ENCODE measurements around the gene MRPL24. TPM values are rescaled to one million over a fixed set of nuclear protein-coding genes. Genes with fewer than 3 reads are reported as not detected.

The MRPL24 gene
- total and polyA plus RNA-seq, 2 of the 8 experiments (the other 6 are each of a cell fraction or from before 2014, with no cell fraction given): 29.7 to 35.2 TPM

- no peak overlapping the region for H3K14ac ChIP-seq (ENCODE audit: insufficient read length)
- H3K79me1 ChIP-seq (ENCODE audit: low read depth, low read length): peaks cover 2% of the 10 kb centered on the region; the same call in 1 of the 2 replicates
- H3K4me1 ChIP-seq (replicated peaks in 1 of 4; ENCODE audit: control insufficient read depth in 3 of 4, insufficient read depth in 4 of 4, low read length in 3 of 4): peaks cover 2 to 18% (median 14%) of the 10 kb centered on the region in 4 experiments; a peak in 6 of 7 replicates
- H2AK5ac ChIP-seq (ENCODE audit: low read depth, low read length): no peak overlapping the region
- POLR2A ChIA-PET (ENCODE audit: partially characterized antibody): interaction anchor here (1.0 to 8.5 kb wide), 7 partner anchors 10 to 162 kb away, joined by 3 to 135 read pairs (median 4); partner anchors contain the start of gene MRPL24
- H3K23me2 ChIP-seq (ENCODE audit: low read depth, low read length): no peaks in the 10 kb centered on the region; the same call in 1 of the 2 replicates
- H2BK12ac ChIP-seq (ENCODE audit: low read depth, low read length): no peak overlapping the region
- H3K4ac ChIP-seq (replicated peaks; ENCODE audit: insufficient read length, low read depth, low read length): no peak overlapping the region
- no peak overlapping the region for H3K56ac ChIP-seq (replicated peaks; ENCODE audit: insufficient read length, low read depth, low read length)
- H4K5ac ChIP-seq (ENCODE audit: insufficient read length, low read depth, low read length): no peak overlapping the region
- no peak overlapping the region for H4K91ac ChIP-seq (replicated peaks; ENCODE audit: insufficient read length, low read length)
- no peak overlapping the region for H3K18ac ChIP-seq (ENCODE audit: extremely low read depth, low read length)
- peaks cover 16 to 31% (median 30%) of the 10 kb centered on the region in 4 experiments for H3K36me3 ChIP-seq (ENCODE audit: control insufficient read depth in 2 of 4, insufficient read depth in 4 of 4, low read length in 3 of 4)
- no peak overlapping the region for H3K27ac ChIP-seq (ENCODE audit: low read depth, low read length)
- H3K23ac ChIP-seq (ENCODE audit: insufficient read length): no peak overlapping the region
- H2BK15ac ChIP-seq (ENCODE audit: low read length): no peak overlapping the region
- H3K9ac ChIP-seq (replicated peaks in 1 of 4; ENCODE audit: extremely low read depth in 1 of 4, low read depth in 3 of 4, low read length in 3 of 4): no peak overlapping the region
- H3K9me3 ChIP-seq (ENCODE audit: insufficient read depth in 2 of 2, low read depth in 1 of 2, low read length in 1 of 2): no peaks in the 10 kb centered on the region
- H2BK20ac ChIP-seq (ENCODE audit: low read length): no peak overlapping the region
- DNase-seq (ENCODE audit: low read depth in 1 of 2, low spot score in 2 of 2) (no peak), FAIRE-seq (no peak)
- peaks cover 7 to 42% of the 10 kb centered on the region in 2 experiments for H3K79me2 ChIP-seq (ENCODE audit: control insufficient read depth in 1 of 2, insufficient read depth in 2 of 2, low read length in 2 of 2)
- no peak for TF ChIP-seq PHF8 (conservative IDR thresholded peaks at IDR 0.05; ENCODE audit: low read depth, low read length)
- TF ChIP-seq CTCF (IDR thresholded peaks at IDR 0.05; ENCODE audit: control extremely low read depth in 1 of 3, insufficient read depth in 1 of 3, low read depth in 1 of 3, low read length in 3 of 3): no peak
- no peak for TF ChIP-seq CHD1 (IDR thresholded peaks at IDR 0.05; ENCODE audit: low read depth, low read length)
- no peak for TF ChIP-seq GTF2F1 (IDR thresholded peaks at IDR 0.05; ENCODE audit: borderline replicate concordance, low read depth, low read length)
- no peak for TF ChIP-seq EP300 (IDR thresholded peaks at IDR 0.05; ENCODE audit: borderline replicate concordance in 1 of 2, low read depth in 2 of 2, low read length in 2 of 2)
- TF ChIP-seq JUND (IDR thresholded peaks at IDR 0.05; ENCODE audit: low read length): no peak
- TF ChIP-seq ZNF274 (IDR thresholded peaks at IDR 0.05; ENCODE audit: borderline replicate concordance, extremely low read depth, low read length): no peak
- H4K20me1 ChIP-seq (replicated peaks in 1 of 2; ENCODE audit: control insufficient read depth in 1 of 2, insufficient read depth in 2 of 2, low read length in 2 of 2): peaks cover 17 to 26% of the 10 kb centered on the region in 2 experiments
- no peak overlapping the region for H2BK120ac ChIP-seq (replicated peaks; ENCODE audit: low read depth, low read length)
- 99% methylated on average over 4 of the region's 4 CpGs; no CpG with 5 or more reads in 1 of the 2 experiments for WGBS, 2 experiments (ENCODE audit: extremely low coverage in 1 of 2, insufficient coverage in 1 of 2, insufficient read length in 1 of 2, insufficient replicate concordance in 2 of 2, low coverage in 1 of 2, low lambda C conversion rate in 2 of 2, missing lambda C conversion rate in 1 of 2)
- no peak overlapping the region for H3K4me3 ChIP-seq (ENCODE audit: extremely low read depth in 1 of 4, insufficient read depth in 2 of 4, low read depth in 3 of 4, low read length in 4 of 4)
- CTCF ChIA-PET (ENCODE audit: partially characterized antibody): interaction anchor here (0.6 to 65.2 kb wide), 11 partner anchors 34 to 1831 kb away, joined by 3 to 4284 read pairs (median 3); partner anchors contain the start of genes CRABP2, NES and NTRK1
- no peak overlapping the region for H4K8ac ChIP-seq (ENCODE audit: extremely low read depth, insufficient read depth, low read length)
- H3K4me2 ChIP-seq (ENCODE audit: insufficient read depth in 1 of 2, low read depth in 2 of 2, low read length in 2 of 2): no peak overlapping the region
- no peak overlapping the region for H2BK5ac ChIP-seq (ENCODE audit: low read depth, low read length)
- no peak overlapping the region for H2AFZ ChIP-seq (ENCODE audit: low read length)
- H3K27me3 ChIP-seq (replicated peaks in 1 of 4; ENCODE audit: control insufficient read depth in 3 of 4, extremely low read depth in 1 of 4, insufficient read depth in 3 of 4, low read length in 3 of 4): no peaks in the 10 kb centered on the region
These were observed 19.4 kb downstream of the MRPL24 start for GRCh38 chr1:156721535-156721934.

All from H1 (cell line).